Fibroblast of mammary gland (primary cell): ENCODE results near the gene TTC39C.

Experiments used
- DNase-seq: peaks from one replicate; pipeline ENCODE4 v3.0.0-alpha.2; 2010; ENCODE audit warnings: low read depth
- H3K4me3 ChIP-seq: 2 replicates; pipeline ENCODE4 v1.5.1; 2011; ENCODE audit warnings: low read depth, mild to moderate bottlenecking, low read length, moderate library complexity; ENCODE audit not compliant: control insufficient read depth
- CTCF ChIP-seq: conservative IDR thresholded peaks from 2 replicates; pipeline ENCODE4 v1.5.1; 2011; ENCODE audit warnings: low read depth, low read length, inconsistent platforms; ENCODE audit not compliant: control insufficient read depth, insufficient read depth

TTC39C gene

GRCh38 chr18:24089515-24090337 is 75.2 kb downstream of the TTC39C start:
- TF ChIP-seq CTCF: no peak
- H3K4me3 ChIP-seq: no peak overlapping the region
- no peak for DNase-seq

- DNase-seq: no peak
- H3K4me3 ChIP-seq: no peak overlapping the region
- no peak for TF ChIP-seq CTCF
Measured at GRCh38 chr18:24090876-24091275, 76.3 kb downstream of the TTC39C start.

GRCh38 chr18:24094561-24094960 is 80.0 kb downstream of the TTC39C start:
- no peak overlapping the region for H3K4me3 ChIP-seq
- DNase-seq: peak; percentile 23
- TF ChIP-seq CTCF: no peak

DNA sequence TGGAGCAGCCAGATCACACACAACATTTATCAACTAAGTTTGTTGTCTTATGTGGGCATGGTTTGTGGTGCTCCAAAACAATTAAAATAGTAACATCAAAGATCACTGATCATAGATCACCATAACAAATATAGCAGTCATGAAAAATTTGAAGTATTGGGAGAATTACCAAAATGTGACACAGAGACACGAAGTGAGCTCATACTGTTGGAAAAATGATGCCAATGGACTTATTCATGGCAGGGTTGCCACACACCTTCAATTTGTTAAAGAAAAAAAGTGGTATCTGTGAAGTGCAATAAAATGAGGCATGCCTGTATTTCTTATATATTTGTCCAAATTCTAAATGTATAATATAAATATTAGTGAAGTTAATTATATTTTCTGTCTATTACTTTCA is 81.4 kb downstream of the TTC39C start:
- H3K4me3 ChIP-seq: no peak overlapping the region
- DNase-seq: peak; percentile 12
- TF ChIP-seq CTCF: no peak

GRCh38 chr18:24103320-24104021 is 88.9 kb downstream of the TTC39C start:
- TF ChIP-seq CTCF: no peak
- DNase-seq: peak; percentile 14
- H3K4me3 ChIP-seq: no peak overlapping the region

DNA sequence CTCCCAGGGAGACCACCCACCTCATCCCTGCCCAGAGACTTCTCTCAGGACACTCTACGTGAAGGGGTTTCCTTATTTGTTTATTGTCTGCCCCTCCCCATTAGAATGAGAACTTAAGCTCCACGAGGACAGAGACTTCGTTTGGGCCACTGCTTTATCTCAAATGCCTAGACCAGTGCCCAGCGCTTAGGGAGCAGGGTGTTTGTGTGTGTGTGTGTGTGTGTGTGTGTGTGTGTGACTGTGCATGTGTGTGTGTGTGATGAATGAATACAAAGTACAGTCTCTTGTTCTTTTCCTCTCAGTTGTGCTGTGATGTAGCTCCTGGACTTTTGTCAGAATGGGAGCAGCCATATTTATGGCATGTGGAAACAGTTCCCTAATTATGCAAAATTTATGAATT is 89.9 kb downstream of the TTC39C start:
- no peak for TF ChIP-seq CTCF
- H3K4me3 ChIP-seq: no peak overlapping the region
- DNase-seq: no peak
